Measurements from ENCODE around the gene ZNF35. TPM values are rescaled to one million over a fixed set of nuclear protein-coding genes. Genes with fewer than 3 reads are reported as not detected.
"Not testable (repeated sequence)": the region's sequence is repeated elsewhere in the genome, so short reads cannot be mapped to it uniquely, and the experiment has no call there.

ZNF35 gene
- total and polyA plus RNA-seq, 2 of the 8 experiments (the other 6 are each of a cell fraction or from before 2014, with no cell fraction given), result 2.9 to 20.0 TPM

- H3K56ac ChIP-seq (replicated peaks; ENCODE audit: insufficient read length, low read depth, low read length); H2AK5ac ChIP-seq (ENCODE audit: low read depth, low read length); DNase-seq (ENCODE audit: low read depth in 1 of 2, low spot score in 2 of 2); H3K9ac ChIP-seq (replicated peaks in 1 of 4; ENCODE audit: extremely low read depth in 1 of 4, low read depth in 3 of 4, low read length in 3 of 4); H3K4ac ChIP-seq (replicated peaks; ENCODE audit: insufficient read length, low read depth, low read length); H2BK5ac ChIP-seq (ENCODE audit: low read depth, low read length); H4K8ac ChIP-seq (ENCODE audit: extremely low read depth, insufficient read depth, low read length); H2BK15ac ChIP-seq (ENCODE audit: low read length); H4K20me1 ChIP-seq (replicated peaks in 1 of 2; ENCODE audit: control insufficient read depth in 1 of 2, insufficient read depth in 2 of 2, low read length in 2 of 2); H2BK20ac ChIP-seq (ENCODE audit: low read length); H3K23me2 ChIP-seq (ENCODE audit: low read depth, low read length); H3K4me3 ChIP-seq (ENCODE audit: extremely low read depth in 1 of 4, insufficient read depth in 2 of 4, low read depth in 3 of 4, low read length in 4 of 4); H3K79me2 ChIP-seq (ENCODE audit: control insufficient read depth in 1 of 2, insufficient read depth in 2 of 2, low read length in 2 of 2); CTCF ChIA-PET (ENCODE audit: partially characterized antibody); H3K14ac ChIP-seq (ENCODE audit: insufficient read length); H3K23ac ChIP-seq (ENCODE audit: insufficient read length); H4K91ac ChIP-seq (replicated peaks; ENCODE audit: insufficient read length, low read length); H2BK12ac ChIP-seq (ENCODE audit: low read depth, low read length); H2BK120ac ChIP-seq (replicated peaks; ENCODE audit: low read depth, low read length); H3K18ac ChIP-seq (ENCODE audit: extremely low read depth, low read length); H3K27me3 ChIP-seq (replicated peaks in 1 of 4; ENCODE audit: control insufficient read depth in 3 of 4, extremely low read depth in 1 of 4, insufficient read depth in 3 of 4, low read length in 3 of 4); H3K4me1 ChIP-seq (replicated peaks in 1 of 4; ENCODE audit: control insufficient read depth in 3 of 4, insufficient read depth in 4 of 4, low read length in 3 of 4); H3K79me1 ChIP-seq (ENCODE audit: low read depth, low read length); H4K5ac ChIP-seq (ENCODE audit: insufficient read length, low read depth, low read length); FAIRE-seq; H3K4me2 ChIP-seq (ENCODE audit: insufficient read depth in 1 of 2, low read depth in 2 of 2, low read length in 2 of 2); H3K27ac ChIP-seq (ENCODE audit: low read depth, low read length); H2AFZ ChIP-seq (ENCODE audit: low read length); H3K36me3 ChIP-seq (ENCODE audit: control insufficient read depth in 2 of 4, insufficient read depth in 4 of 4, low read length in 3 of 4): not testable (repeated sequence)
- POLR2A ChIA-PET (ENCODE audit: partially characterized antibody), result interaction anchor here (0.6 to 1.2 kb wide), 3 partner anchors 8 to 12 kb away, joined by 3 read pairs; no protein-coding TSS in a partner anchor
- 91% methylated on average over 8 of the region's 8 CpGs; no CpG with 5 or more reads in 1 of the 2 experiments for WGBS, 2 experiments (ENCODE audit: extremely low coverage in 1 of 2, insufficient coverage in 1 of 2, insufficient read length in 1 of 2, insufficient replicate concordance in 2 of 2, low coverage in 1 of 2, low lambda C conversion rate in 2 of 2, missing lambda C conversion rate in 1 of 2)
- peaks cover 9 to 30% of the 10 kb centered on the region in 2 experiments; a peak in 3 of 4 replicates for H3K9me3 ChIP-seq (ENCODE audit: insufficient read depth in 2 of 2, low read depth in 1 of 2, low read length in 1 of 2)
These were observed 24.9 kb downstream of the ZNF35 start for GRCh38 chr3:44673466-44673865.

All from H1 (cell line).